Esophagus muscularis mucosa (tissue), 4 donors: ENCODE results near the gene UBE2M.

ENCODE experiments used
- EP300 ChIP-seq: sonication (generic); formaldehyde crosslinking; IDR thresholded peaks from one replicate; pipeline ENCODE4 v1.6.1; 2017; ENCODE audit warnings: antibody characterized with exemption
- POLR2A ChIP-seq: fragments of 450-650 bp; IDR thresholded peaks from one replicate; pipeline ENCODE4 v1.6.1; 2017; ENCODE audit warnings: antibody characterized with exemption, moderate library complexity, mild to moderate bottlenecking, low read depth
- POLR2AphosphoS5 ChIP-seq, 2 donors: sonication (generic); formaldehyde crosslinking; IDR thresholded peaks; one replicate each; pipeline ENCODE4 v1.6.1; 2017; ENCODE audit warnings: antibody characterized with exemption in 2 of 2
- TF ChIP-seq, protein P1 (sequence below), 3 experiments: fragments of 200-600 bp in 2 of 3; fragments of 450-650 bp in 1 of 3; sonication (generic) in 2 of 3; IDR thresholded peaks; one replicate each; pipeline ENCODE4 v1.5.1; 2017 to 2019; ENCODE audit warnings: antibody characterized with exemption in 3 of 3, mild to moderate bottlenecking in 2 of 3, moderate library complexity in 1 of 3

GRCh38 chr19:58553799-58554493 is 4.5 kb downstream of the UBE2M start:
- TF ChIP-seq, protein P1, sequence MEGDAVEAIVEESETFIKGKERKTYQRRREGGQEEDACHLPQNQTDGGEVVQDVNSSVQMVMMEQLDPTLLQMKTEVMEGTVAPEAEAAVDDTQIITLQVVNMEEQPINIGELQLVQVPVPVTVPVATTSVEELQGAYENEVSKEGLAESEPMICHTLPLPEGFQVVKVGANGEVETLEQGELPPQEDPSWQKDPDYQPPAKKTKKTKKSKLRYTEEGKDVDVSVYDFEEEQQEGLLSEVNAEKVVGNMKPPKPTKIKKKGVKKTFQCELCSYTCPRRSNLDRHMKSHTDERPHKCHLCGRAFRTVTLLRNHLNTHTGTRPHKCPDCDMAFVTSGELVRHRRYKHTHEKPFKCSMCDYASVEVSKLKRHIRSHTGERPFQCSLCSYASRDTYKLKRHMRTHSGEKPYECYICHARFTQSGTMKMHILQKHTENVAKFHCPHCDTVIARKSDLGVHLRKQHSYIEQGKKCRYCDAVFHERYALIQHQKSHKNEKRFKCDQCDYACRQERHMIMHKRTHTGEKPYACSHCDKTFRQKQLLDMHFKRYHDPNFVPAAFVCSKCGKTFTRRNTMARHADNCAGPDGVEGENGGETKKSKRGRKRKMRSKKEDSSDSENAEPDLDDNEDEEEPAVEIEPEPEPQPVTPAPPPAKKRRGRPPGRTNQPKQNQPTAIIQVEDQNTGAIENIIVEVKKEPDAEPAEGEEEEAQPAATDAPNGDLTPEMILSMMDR (IDR thresholded peaks at IDR 0.05) = no peak
- TF ChIP-seq POLR2AphosphoS5 (IDR thresholded peaks at IDR 0.05) = no peak
- TF ChIP-seq POLR2A = no peak
- no peak for TF ChIP-seq EP300
